K562 (cell line): Measurements from ENCODE around the gene DTYMK. TPM values are rescaled to one million over a fixed set of nuclear protein-coding genes. Genes with fewer than 3 reads are reported as not detected.
A peak's percentile ranks its signal among the peaks of the same experiment; 100 is the strongest.

Experiments used
- CBFA2T2 ChIP-seq: fragments of 450-650 bp; conservative IDR thresholded peaks from 2 replicates; pipeline ENCODE4 v1.6.1; 2017; ENCODE audit warnings: mild to moderate bottlenecking
- DMBX1 ChIP-seq: fragments of 250-450 bp; sonication (Bioruptor Pico); IDR thresholded peaks from 2 replicates; pipeline ENCODE4 v1.8.0; 2022; ENCODE audit warnings: inconsistent platforms, mild to moderate bottlenecking, moderate library complexity, borderline replicate concordance
- E2F3 ChIP-seq: fragments of 250-450 bp; sonication (Bioruptor Pico); IDR thresholded peaks from 2 replicates; pipeline ENCODE4 v1.4.0; 2020; ENCODE audit warnings: mild to moderate bottlenecking
- GTF2A2 ChIP-seq: IDR thresholded peaks from 2 replicates; pipeline ENCODE4 v1.6.1; 2016; ENCODE audit warnings: mild to moderate bottlenecking, missing genetic modification characterization, missing compliant biosample characterization
- HNRNPLL ChIP-seq: fragments of 200-400 bp; formaldehyde crosslinking; IDR thresholded peaks from 2 replicates; pipeline ENCODE4 v1.6.1; 2017; ENCODE audit warnings: low read length, low read depth, mild to moderate bottlenecking; ENCODE audit not compliant: poor library complexity, severe bottlenecking
- IFI16 ChIP-seq: fragments of 250-450 bp; sonication (Bioruptor Pico); IDR thresholded peaks from 2 replicates; pipeline ENCODE4 v2.1.2; 2022; ENCODE audit warnings: mild to moderate bottlenecking, inconsistent platforms
- L3MBTL2 ChIP-seq: fragments of 450-650 bp; IDR thresholded peaks from 2 replicates; pipeline ENCODE4 v1.6.1; 2016; ENCODE audit warnings: mild to moderate bottlenecking, moderate library complexity
- MTA2 ChIP-seq: fragments of 450-650 bp; IDR thresholded peaks from 2 replicates; pipeline ENCODE4 v1.6.1; 2016; ENCODE audit warnings: low read depth
- NFE2 ChIP-seq: IDR thresholded peaks from 2 replicates; pipeline ENCODE4 v1.6.1; 2014; ENCODE audit warnings: antibody characterized with exemption, low read depth
- RB1 ChIP-seq: fragments of 450-650 bp; IDR thresholded peaks from 2 replicates; pipeline ENCODE4 v1.6.1; 2017; ENCODE audit warnings: low read depth, mild to moderate bottlenecking
- TRIM28 ChIP-seq: fragments of 450-650 bp; IDR thresholded peaks from 2 replicates; pipeline ENCODE4 v1.6.1; 2017
- ZNF121 ChIP-seq: sonication (generic); formaldehyde crosslinking; conservative IDR thresholded peaks from 2 replicates; pipeline ENCODE4 v1.8.0; 2022; ENCODE audit warnings: missing genetic modification reagents
- ZNF133 ChIP-seq: fragments of 250-450 bp; sonication (Bioruptor Pico); IDR thresholded peaks from 2 replicates; pipeline ENCODE4 v1.4.0; 2020; ENCODE audit warnings: mild to moderate bottlenecking
- ZNF589 ChIP-seq: fragments of 200-800 bp; sonication (Bioruptor generic); IDR thresholded peaks from 2 replicates; pipeline ENCODE4 v1.6.1; 2016; ENCODE audit warnings: low read depth, missing genetic modification characterization, missing compliant biosample characterization
- polyA plus RNA-seq, 8 experiments: library from polyadenylated mRNA; depleted of rRNA in 4 of 8; stranded (reverse) in 5 of 8; unstranded in 3 of 8; fragments of >200 nt; fragmentation: Nextera tagmentation in 2 of 8; fragmentation: Illumina TruSeq in 1 of 8; extraction: Ambion mirVana in 2 of 8; extraction: Trizol in 1 of 8; gene quantifications; 2 replicates each; pipeline versions ENCODE4 v1.2.1 to v1.2.3, GENCODE V29; 2011 to 2014; ENCODE audit warnings: inconsistent platforms in 1 of 8, missing spikeins in 1 of 8
- total RNA-seq, 7 experiments: library from RNA; depleted of rRNA in 6 of 7; stranded (reverse); fragments of >200 nt in 6 of 7; fragmentation: Illumina TruSeq in 2 of 7; extraction: Trizol in 2 of 7; gene quantifications; 2 replicates each; pipeline versions ENCODE4 v1.2.1 to v1.2.3, GENCODE V29; 2011 to 2021; ENCODE audit warnings: low replicate concordance in 1 of 7
- TF ChIP-seq, protein P1 (sequence below): fragments of 150-350 bp; IDR thresholded peaks from 2 replicates; pipeline ENCODE4 v1.6.1; 2014; ENCODE audit warnings: low read depth, mild to moderate bottlenecking, low read length, borderline replicate concordance
- TF ChIP-seq, protein P2 (sequence below), 2 experiments: fragments of 450-650 bp in 1 of 2; IDR thresholded peaks; 2 replicates each; pipeline ENCODE4 v1.6.1; 2011 to 2017; ENCODE audit warnings: low read depth in 2 of 2, antibody characterized with exemption in 1 of 2, borderline replicate concordance in 1 of 2, low read length in 1 of 2, mild to moderate bottlenecking in 1 of 2, mixed read lengths in 1 of 2; ENCODE audit not compliant: control insufficient read depth in 1 of 2
- TF ChIP-seq, protein P3 (sequence below), 2 experiments: fragments of 450-650 bp; conservative IDR thresholded peaks; 2 replicates each; pipeline ENCODE4 v1.6.1; 2017; ENCODE audit warnings: mild to moderate bottlenecking in 2 of 2, moderate library complexity in 2 of 2

Gene DTYMK
- total and polyA plus RNA-seq, 9 of the 15 experiments (the other 6 are each of a cell fraction or from before 2014, with no cell fraction given), result 8.2 to 85.0 (median 47.9) TPM

DNA sequence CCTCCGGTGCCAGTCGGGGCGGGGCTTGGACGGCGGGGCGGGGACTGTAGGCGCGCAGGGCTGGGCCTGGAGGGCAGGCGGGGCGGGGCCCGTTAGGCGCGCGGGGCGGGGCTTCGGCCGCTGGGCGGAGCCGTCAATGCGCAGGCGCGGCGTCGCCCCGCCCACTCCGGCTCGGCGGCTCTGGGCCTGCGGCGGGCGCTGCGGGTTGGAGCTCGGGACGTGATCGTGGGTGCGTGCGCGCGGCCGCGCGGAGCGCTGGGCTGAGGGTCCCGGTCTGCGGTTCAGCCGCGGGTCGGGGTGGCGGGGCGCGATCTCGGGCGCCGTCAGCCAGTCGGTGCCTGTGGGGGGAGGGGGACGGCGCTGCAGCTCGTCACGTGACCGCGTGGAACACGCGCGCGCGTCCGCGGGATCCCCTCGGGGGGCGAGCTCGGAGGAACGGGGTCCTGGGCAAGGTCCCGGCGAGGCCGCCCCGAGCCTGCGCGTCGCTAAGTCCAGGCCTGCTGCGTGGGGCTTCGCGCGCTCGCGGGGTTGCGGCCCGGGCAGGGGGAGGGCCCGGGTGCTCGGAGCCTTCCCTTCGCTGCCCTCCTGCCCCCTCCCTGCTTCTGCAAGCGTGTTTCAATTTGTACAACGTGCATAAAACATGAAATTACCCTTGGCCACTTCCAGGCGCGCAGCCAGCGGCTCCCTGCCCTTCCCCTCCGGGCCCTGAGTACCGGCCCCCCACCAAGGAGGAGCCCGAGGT, 48.0 kb upstream of the DTYMK start, which contains the start of gene D2HGDH (continued):
- TF ChIP-seq, protein P1, sequence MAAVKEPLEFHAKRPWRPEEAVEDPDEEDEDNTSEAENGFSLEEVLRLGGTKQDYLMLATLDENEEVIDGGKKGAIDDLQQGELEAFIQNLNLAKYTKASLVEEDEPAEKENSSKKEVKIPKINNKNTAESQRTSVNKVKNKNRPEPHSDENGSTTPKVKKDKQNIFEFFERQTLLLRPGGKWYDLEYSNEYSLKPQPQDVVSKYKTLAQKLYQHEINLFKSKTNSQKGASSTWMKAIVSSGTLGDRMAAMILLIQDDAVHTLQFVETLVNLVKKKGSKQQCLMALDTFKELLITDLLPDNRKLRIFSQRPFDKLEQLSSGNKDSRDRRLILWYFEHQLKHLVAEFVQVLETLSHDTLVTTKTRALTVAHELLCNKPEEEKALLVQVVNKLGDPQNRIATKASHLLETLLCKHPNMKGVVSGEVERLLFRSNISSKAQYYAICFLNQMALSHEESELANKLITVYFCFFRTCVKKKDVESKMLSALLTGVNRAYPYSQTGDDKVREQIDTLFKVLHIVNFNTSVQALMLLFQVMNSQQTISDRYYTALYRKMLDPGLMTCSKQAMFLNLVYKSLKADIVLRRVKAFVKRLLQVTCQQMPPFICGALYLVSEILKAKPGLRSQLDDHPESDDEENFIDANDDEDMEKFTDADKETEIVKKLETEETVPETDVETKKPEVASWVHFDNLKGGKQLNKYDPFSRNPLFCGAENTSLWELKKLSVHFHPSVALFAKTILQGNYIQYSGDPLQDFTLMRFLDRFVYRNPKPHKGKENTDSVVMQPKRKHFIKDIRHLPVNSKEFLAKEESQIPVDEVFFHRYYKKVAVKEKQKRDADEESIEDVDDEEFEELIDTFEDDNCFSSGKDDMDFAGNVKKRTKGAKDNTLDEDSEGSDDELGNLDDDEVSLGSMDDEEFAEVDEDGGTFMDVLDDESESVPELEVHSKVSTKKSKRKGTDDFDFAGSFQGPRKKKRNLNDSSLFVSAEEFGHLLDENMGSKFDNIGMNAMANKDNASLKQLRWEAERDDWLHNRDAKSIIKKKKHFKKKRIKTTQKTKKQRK, result no peak
- TF ChIP-seq DMBX1, result no peak
- TF ChIP-seq L3MBTL2, result peak; percentile 70
- no peak for TF ChIP-seq ZNF133
- no peak for TF ChIP-seq MTA2
- TF ChIP-seq HNRNPLL, result no peak
- no peak for TF ChIP-seq IFI16 (CRISPR knock-in tag)
- TF ChIP-seq, protein P2, sequence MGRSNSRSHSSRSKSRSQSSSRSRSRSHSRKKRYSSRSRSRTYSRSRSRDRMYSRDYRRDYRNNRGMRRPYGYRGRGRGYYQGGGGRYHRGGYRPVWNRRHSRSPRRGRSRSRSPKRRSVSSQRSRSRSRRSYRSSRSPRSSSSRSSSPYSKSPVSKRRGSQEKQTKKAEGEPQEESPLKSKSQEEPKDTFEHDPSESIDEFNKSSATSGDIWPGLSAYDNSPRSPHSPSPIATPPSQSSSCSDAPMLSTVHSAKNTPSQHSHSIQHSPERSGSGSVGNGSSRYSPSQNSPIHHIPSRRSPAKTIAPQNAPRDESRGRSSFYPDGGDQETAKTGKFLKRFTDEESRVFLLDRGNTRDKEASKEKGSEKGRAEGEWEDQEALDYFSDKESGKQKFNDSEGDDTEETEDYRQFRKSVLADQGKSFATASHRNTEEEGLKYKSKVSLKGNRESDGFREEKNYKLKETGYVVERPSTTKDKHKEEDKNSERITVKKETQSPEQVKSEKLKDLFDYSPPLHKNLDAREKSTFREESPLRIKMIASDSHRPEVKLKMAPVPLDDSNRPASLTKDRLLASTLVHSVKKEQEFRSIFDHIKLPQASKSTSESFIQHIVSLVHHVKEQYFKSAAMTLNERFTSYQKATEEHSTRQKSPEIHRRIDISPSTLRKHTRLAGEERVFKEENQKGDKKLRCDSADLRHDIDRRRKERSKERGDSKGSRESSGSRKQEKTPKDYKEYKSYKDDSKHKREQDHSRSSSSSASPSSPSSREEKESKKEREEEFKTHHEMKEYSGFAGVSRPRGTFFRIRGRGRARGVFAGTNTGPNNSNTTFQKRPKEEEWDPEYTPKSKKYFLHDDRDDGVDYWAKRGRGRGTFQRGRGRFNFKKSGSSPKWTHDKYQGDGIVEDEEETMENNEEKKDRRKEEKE (IDR thresholded peaks at IDR 0.05; ENCODE audit: borderline replicate concordance in 1 of 2, control insufficient read depth in 1 of 2, low read depth in 2 of 2, low read length in 1 of 2), result no peak
- TF ChIP-seq RB1, result peak; percentile 75
- no peak for TF ChIP-seq GTF2A2 (tag)
- TF ChIP-seq E2F3 (CRISPR knock-in tag), result no peak
- TF ChIP-seq CBFA2T2, result peak; percentile 56
- TF ChIP-seq, protein P3, sequence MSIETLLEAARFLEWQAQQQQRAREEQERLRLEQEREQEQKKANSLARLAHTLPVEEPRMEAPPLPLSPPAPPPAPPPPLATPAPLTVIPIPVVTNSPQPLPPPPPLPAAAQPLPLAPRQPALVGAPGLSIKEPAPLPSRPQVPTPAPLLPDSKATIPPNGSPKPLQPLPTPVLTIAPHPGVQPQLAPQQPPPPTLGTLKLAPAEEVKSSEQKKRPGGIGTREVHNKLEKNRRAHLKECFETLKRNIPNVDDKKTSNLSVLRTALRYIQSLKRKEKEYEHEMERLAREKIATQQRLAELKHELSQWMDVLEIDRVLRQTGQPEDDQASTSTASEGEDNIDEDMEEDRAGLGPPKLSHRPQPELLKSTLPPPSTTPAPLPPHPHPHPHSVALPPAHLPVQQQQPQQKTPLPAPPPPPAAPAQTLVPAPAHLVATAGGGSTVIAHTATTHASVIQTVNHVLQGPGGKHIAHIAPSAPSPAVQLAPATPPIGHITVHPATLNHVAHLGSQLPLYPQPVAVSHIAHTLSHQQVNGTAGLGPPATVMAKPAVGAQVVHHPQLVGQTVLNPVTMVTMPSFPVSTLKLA (conservative IDR thresholded peaks at IDR 0.05), result peak in 1 of 2 experiments; percentile 63; a peak in 1 of 4 replicates
- TF ChIP-seq TRIM28, result no peak
- no peak for TF ChIP-seq NFE2
- no peak for TF ChIP-seq ZNF121 (CRISPR knock-in tag)
- no peak for TF ChIP-seq ZNF589 (CRISPR knock-in tag)
